MM.1S (cell line): Measurements from ENCODE around the gene TENM4.
"Not testable (repeated sequence)": the region's sequence is repeated elsewhere in the genome, so short reads cannot be mapped to it uniquely, and the experiment has no call there.

Source experiments
- DNase-seq: peaks from one replicate; pipeline ENCODE4 v3.0.0-alpha.2; 2015
- H2AFZ ChIP-seq: fragments of 300-600 bp; sonication (generic); 2 replicates; pipeline ENCODE4 v1.6.0; 2016; ENCODE audit warnings: antibody characterized with exemption, low read length
- H3F3A ChIP-seq: fragments of 300-600 bp; sonication (generic); 2 replicates; pipeline ENCODE4 v1.6.1; 2016; ENCODE audit warnings: mild to moderate bottlenecking, antibody characterized with exemption, low read length, moderate library complexity, mixed read lengths; ENCODE audit not compliant: insufficient read depth
- H3K27ac ChIP-seq: fragments of 300-600 bp; sonication (generic); 2 replicates; pipeline ENCODE4 v1.5.1; 2016; ENCODE audit warnings: mild to moderate bottlenecking, low read length
- H3K27me3 ChIP-seq: fragments of 300-600 bp; sonication (generic); replicated peaks from 2 replicates; pipeline ENCODE4 v1.6.0; 2016; ENCODE audit warnings: low read length; ENCODE audit not compliant: insufficient read depth
- H3K36me3 ChIP-seq: fragments of 300-600 bp; sonication (generic); replicated peaks from 2 replicates; pipeline ENCODE4 v1.6.1; 2016; ENCODE audit warnings: mild to moderate bottlenecking, low read length, mixed read lengths; ENCODE audit not compliant: insufficient read depth
- H3K4me1 ChIP-seq: fragments of 300-600 bp; sonication (generic); 2 replicates; pipeline ENCODE4 v1.6.1; 2016; ENCODE audit warnings: low read length, mixed read lengths
- H3K4me2 ChIP-seq: fragments of 300-600 bp; sonication (generic); 2 replicates; pipeline ENCODE4 v1.6.0; 2016; ENCODE audit warnings: low read depth, low read length
- H3K4me3 ChIP-seq: fragments of 300-600 bp; sonication (generic); 2 replicates; pipeline ENCODE4 v1.5.1; 2016; ENCODE audit warnings: low read length, mixed read lengths
- H3K79me2 ChIP-seq: fragments of 300-600 bp; sonication (generic); 2 replicates; pipeline ENCODE4 v1.6.1; 2016; ENCODE audit warnings: mixed run types, low read length, mixed read lengths
- H3K9ac ChIP-seq: fragments of 300-600 bp; sonication (generic); 2 replicates; pipeline ENCODE4 v1.6.1; 2016; ENCODE audit warnings: low read length, mixed read lengths
- H3K9me2 ChIP-seq: fragments of 300-600 bp; sonication (generic); replicated peaks from 2 replicates; pipeline ENCODE4 v1.6.1; 2016; ENCODE audit warnings: mild to moderate bottlenecking, low read length, mixed read lengths; ENCODE audit not compliant: insufficient read depth
- H3K9me3 ChIP-seq: fragments of 300-600 bp; sonication (generic); replicated peaks from 2 replicates; pipeline ENCODE4 v1.6.1; 2016; ENCODE audit warnings: mild to moderate bottlenecking, low read length, mixed read lengths; ENCODE audit not compliant: insufficient read depth
- H4K20me1 ChIP-seq: fragments of 300-600 bp; sonication (generic); 2 replicates; pipeline ENCODE4 v1.6.1; 2016; ENCODE audit warnings: mild to moderate bottlenecking, low read length, moderate library complexity, mixed read lengths; ENCODE audit not compliant: insufficient read depth
- CTCF ChIP-seq: fragments of 300-600 bp; sonication (generic); IDR thresholded peaks from 2 replicates; pipeline ENCODE4 v1.5.1; 2016; ENCODE audit warnings: antibody characterized with exemption, low read length, mixed read lengths
- EZH2 ChIP-seq: fragments of 300-600 bp; sonication (generic); optimal IDR thresholded peaks from 2 replicates; pipeline ENCODE3; 2017; ENCODE audit warnings: low read depth, mild to moderate bottlenecking, antibody characterized with exemption, low read length, mixed read lengths
- EZH2phosphoT487 ChIP-seq: fragments of 300-600 bp; sonication (generic); IDR thresholded peaks from 2 replicates; pipeline ENCODE4 v1.6.1; 2018; ENCODE audit warnings: antibody characterized with exemption, low read length

TENM4 gene

GRCh38 chr11:78613378-78613813 is 827.4 kb downstream of the TENM4 start:
- no peaks in the 10 kb centered on the region for H3K4me1 ChIP-seq
- H3K9me2 ChIP-seq = no peaks in the 10 kb centered on the region
- no peak overlapping the region for H2AFZ ChIP-seq
- no peaks in the 10 kb centered on the region for H3F3A ChIP-seq
- no peaks in the 10 kb centered on the region for H3K79me2 ChIP-seq
- no peak overlapping the region for H3K4me2 ChIP-seq
- no peak for TF ChIP-seq EZH2phosphoT487
- no peak for TF ChIP-seq EZH2
- TF ChIP-seq CTCF = no peak
- H3K4me3 ChIP-seq = no peak overlapping the region
- H3K36me3 ChIP-seq = no peaks in the 10 kb centered on the region
- no peaks in the 10 kb centered on the region for H3K9me3 ChIP-seq
- H3K9ac ChIP-seq = no peak overlapping the region
- H3K27me3 ChIP-seq = no peaks in the 10 kb centered on the region
- no peaks in the 10 kb centered on the region for H4K20me1 ChIP-seq
- H3K27ac ChIP-seq = no peak overlapping the region
- no peak for DNase-seq

- TF ChIP-seq EZH2phosphoT487 (no peak), CTCF (no peak), EZH2 (no peak)
- no peak for DNase-seq
- no peaks in the 10 kb centered on the region for H4K20me1 ChIP-seq
- H3K79me2 ChIP-seq = no peaks in the 10 kb centered on the region
- no peaks in the 10 kb centered on the region for H3K9me2 ChIP-seq
- H3F3A ChIP-seq = no peaks in the 10 kb centered on the region
- no peaks in the 10 kb centered on the region for H3K4me1 ChIP-seq
- H3K4me3 ChIP-seq = no peak overlapping the region
- no peaks in the 10 kb centered on the region for H3K9me3 ChIP-seq
- H3K9ac ChIP-seq = no peak overlapping the region
- no peaks in the 10 kb centered on the region for H3K27me3 ChIP-seq
- no peak overlapping the region for H2AFZ ChIP-seq
- no peak overlapping the region for H3K27ac ChIP-seq
- no peaks in the 10 kb centered on the region for H3K36me3 ChIP-seq
- no peak overlapping the region for H3K4me2 ChIP-seq
Measured at GRCh38 chr11:78612721-78613377, 828.0 kb downstream of the TENM4 start.

DNA sequence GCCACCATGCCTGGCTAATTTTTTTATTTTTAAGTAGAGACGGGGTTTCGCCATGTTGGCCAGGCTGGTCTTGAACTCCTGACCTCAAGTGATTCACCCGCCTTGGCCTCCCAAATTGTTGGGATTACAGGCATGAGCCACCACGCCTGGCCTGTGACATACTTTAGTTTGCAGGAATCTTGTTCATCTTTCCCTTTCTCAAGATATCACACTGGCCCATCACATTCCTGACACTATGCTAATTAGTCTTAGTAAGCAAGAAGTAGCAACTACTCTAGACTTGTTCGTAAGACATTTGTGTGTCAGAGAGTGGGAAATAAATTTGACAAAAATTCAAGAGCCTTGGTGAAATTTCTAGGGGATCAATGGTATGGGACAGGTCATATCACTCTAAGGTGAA is 831.5 kb downstream of the TENM4 start:
- not testable (repeated sequence) for H3K79me2 ChIP-seq, H4K20me1 ChIP-seq, H3K27ac ChIP-seq, H3K36me3 ChIP-seq, H3K9me2 ChIP-seq, H3K4me1 ChIP-seq, H3K27me3 ChIP-seq, H3F3A ChIP-seq, H3K4me3 ChIP-seq, H3K9me3 ChIP-seq, H3K9ac ChIP-seq, H2AFZ ChIP-seq, DNase-seq, H3K4me2 ChIP-seq

- H3K36me3 ChIP-seq = no peaks in the 10 kb centered on the region
- H3K9ac ChIP-seq = no peak overlapping the region
- H3K4me1 ChIP-seq = no peaks in the 10 kb centered on the region
- no peaks in the 10 kb centered on the region for H3K9me3 ChIP-seq
- H3K27me3 ChIP-seq = no peaks in the 10 kb centered on the region
- no peaks in the 10 kb centered on the region for H4K20me1 ChIP-seq
- TF ChIP-seq EZH2phosphoT487 (no peak), CTCF (no peak), EZH2 (no peak)
- H3K27ac ChIP-seq = no peak overlapping the region
- H2AFZ ChIP-seq = no peak overlapping the region
- no peaks in the 10 kb centered on the region for H3F3A ChIP-seq
- no peak for DNase-seq
- H3K4me3 ChIP-seq = no peak overlapping the region
- no peaks in the 10 kb centered on the region for H3K9me2 ChIP-seq
- H3K4me2 ChIP-seq = no peak overlapping the region
- no peaks in the 10 kb centered on the region for H3K79me2 ChIP-seq
Measured at GRCh38 chr11:78607696-78608095, 833.1 kb downstream of the TENM4 start.
